RWPE1 (cell line): ENCODE measurements around the gene CHMP6.

Source experiments
- CTCF ChIA-PET: fragments of 350-600 bp; sonication (Branson Sonifier 250); formaldehyde crosslinking; extraction: SDS; loops from one replicate; lab custom pipeline; 2021; lab: Yijun Ruan, JAX
- POLR2A ChIA-PET: fragments of 400-600 bp; formaldehyde crosslinking; extraction: SDS; loops from one replicate; lab custom pipeline; 2020; ENCODE audit warnings: antibody characterized with exemption; ENCODE audit not compliant: low non-redundant PET; lab: Yijun Ruan, JAX
- DNase-seq: peaks from one replicate; pipeline ENCODE4 v3.0.0; 2012; ENCODE audit warnings: low spot score
- H3K27ac ChIP-seq: fragments of 450-650 bp; 2 replicates; pipeline ENCODE4 v1.5.1; 2017
- CTCF ChIP-seq: fragments of 450-650 bp; conservative IDR thresholded peaks from 2 replicates; pipeline ENCODE4 v1.5.1; 2017; ENCODE audit warnings: low read depth, mild to moderate bottlenecking

CHMP6 gene

DNA sequence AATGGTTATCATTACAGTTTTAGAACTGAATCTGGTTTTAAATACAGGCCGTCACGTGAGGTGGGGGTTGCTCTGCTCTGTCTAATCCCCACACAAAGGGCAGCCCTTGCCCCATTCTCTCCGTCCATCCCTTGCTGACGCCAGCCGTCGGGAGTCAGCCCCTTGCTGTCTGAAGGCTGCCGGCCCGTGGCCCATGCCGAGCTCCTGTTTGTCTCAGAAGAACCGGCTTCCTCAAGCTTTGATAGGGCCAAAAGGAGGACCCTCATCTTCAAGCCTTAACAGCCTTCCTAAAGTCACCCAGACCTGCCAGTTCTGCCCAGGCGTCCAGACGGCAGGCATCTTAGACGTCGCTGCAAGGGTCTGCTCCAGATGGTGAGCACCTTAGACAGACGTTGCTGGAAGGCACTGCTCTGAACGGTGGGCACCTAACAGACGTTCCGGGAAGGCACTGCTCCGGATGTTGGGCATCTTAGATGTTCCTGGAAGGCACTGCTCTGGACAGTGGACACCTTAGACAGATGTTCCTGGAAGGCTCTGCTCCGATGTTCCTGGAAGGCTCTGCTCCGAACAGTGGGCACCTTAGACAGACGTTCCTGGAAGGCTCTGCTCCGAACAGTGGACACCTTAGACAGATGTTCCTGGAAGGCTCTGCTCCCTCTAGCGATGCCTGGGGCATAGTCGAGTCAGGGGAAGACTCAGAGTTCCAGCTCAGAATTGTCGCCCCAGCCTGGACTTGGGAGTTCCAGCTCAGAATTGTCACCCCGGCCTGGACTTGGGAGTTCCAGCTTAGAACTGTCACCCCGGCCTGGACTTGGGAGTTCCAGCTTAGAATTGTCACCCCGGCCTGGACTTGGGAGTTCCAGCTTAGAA, 35.1 kb upstream of the CHMP6 start:
- TF ChIP-seq CTCF, result no peak
- POLR2A ChIA-PET, result no interaction called here

GRCh38 chr17:80957461-80957941, 34.1 kb upstream of the CHMP6 start:
- POLR2A ChIA-PET, result no interaction called here
- no peak for DNase-seq
- no peak for TF ChIP-seq CTCF
- CTCF ChIA-PET, result no interaction called here
- H3K27ac ChIP-seq, result no peak overlapping the region

More for the DNA sequence above, 35.1 kb upstream of the CHMP6 start:
- H3K27ac ChIP-seq, result no peak overlapping the region
- CTCF ChIA-PET, result interaction anchor here (0.6 kb wide), 1 partner anchor 251 kb away, joined by 3 read pairs; no protein-coding TSS in a partner anchor
- DNase-seq, result no peak

DNA sequence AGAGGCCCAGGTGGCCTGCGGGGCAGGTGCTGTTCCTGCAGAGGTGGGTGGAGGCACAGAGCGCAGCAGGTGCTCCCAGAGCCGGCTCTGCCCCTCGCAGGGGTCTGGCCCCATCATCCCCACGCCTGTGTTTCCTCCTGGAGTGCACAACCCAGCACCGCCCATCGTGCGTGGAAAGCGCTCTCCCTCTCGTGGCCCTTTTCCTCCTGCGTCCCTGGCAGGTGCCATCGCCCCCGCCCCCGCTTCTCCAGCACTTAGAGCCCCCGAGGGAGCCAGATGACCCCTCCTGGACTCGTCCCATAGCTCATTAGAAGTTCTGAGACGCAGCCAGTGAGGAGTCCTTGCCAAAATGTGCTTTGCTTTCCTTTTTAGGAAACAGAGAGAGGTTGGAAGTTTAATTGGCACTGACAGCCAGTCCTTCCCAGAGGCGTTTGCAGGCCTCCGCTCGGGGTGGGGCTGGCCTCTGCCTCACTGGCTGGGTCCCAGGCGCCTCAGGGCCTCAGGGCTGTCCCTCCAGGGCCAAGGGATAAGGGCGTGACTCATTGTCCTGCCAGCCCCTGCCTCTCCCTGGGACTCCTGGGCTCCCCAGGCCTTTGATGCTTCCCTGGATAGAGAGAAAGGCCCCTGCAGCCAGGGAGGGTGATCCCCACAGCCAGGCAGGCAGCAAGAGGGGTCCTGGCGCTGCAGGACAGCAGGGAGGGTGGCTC, 32.2 kb upstream of the CHMP6 start:
- DNase-seq, result no peak
- ChIA-PET POLR2A (no interaction called here), CTCF (no interaction called here)

GRCh38 chr17:80960037-80960796, 31.4 kb upstream of the CHMP6 start:
- ChIA-PET POLR2A (no interaction called here), CTCF (no interaction called here)
- DNase-seq, result no peak
- TF ChIP-seq CTCF, result no peak
- H3K27ac ChIP-seq, result peak overlapping the region; percentile 65

More for the DNA sequence above, 32.2 kb upstream of the CHMP6 start:
- peak overlapping the region; percentile 65 for H3K27ac ChIP-seq
- no peak for TF ChIP-seq CTCF

- POLR2A ChIA-PET, result no interaction called here
- no peak for TF ChIP-seq CTCF
Measured at GRCh38 chr17:80960797-80961452, 30.7 kb upstream of the CHMP6 start.

More at GRCh38 chr17:80960797-80961452, 30.7 kb upstream of the CHMP6 start:
- H3K27ac ChIP-seq, result peak overlapping the region; percentile 65
- DNase-seq, result no peak
- CTCF ChIA-PET, result no interaction called here
